Endothelial cell of umbilical vein (primary cell): ENCODE measurements around the gene PTH1R. TPM values are rescaled to one million over a fixed set of nuclear protein-coding genes. Genes with fewer than 3 reads are reported as not detected.

Source experiments
- BruUV-seq: library from RNA; stranded (reverse); fragments of 400-500 nt; replicated peaks from 2 replicates; lab custom pipeline; 2021; lab: Mats Ljungman, UMichigan
- CTCF ChIA-PET: fragments of 300-600, 350-600 bp; sonication (Branson Sonifier 250); formaldehyde crosslinking; loops from one replicate; lab custom pipeline; 2021; ENCODE audit warnings: antibody characterized with exemption, inconsistent platforms; lab: Charles Lee
- POLR2A ChIA-PET: fragments of 300-600, 350-600 bp; sonication (Branson Sonifier 250); formaldehyde crosslinking; loops from one replicate; lab custom pipeline; 2021; ENCODE audit warnings: antibody characterized with exemption, inconsistent platforms; lab: Charles Lee
- DNase-seq: peaks from one replicate; pipeline ENCODE4 v3.0.0-alpha.2; 2011; ENCODE audit warnings: low read depth, low spot score
- FAIRE-seq: peaks from 2 replicates; lab custom pipeline; 2011; peaks lifted over from hg19 to GRCh38; lab: Jason Lieb, UNC
- H2AFZ ChIP-seq: 2 replicates; pipeline ENCODE4 v1.6.0; 2012; ENCODE audit warnings: low read depth, low read length, control low read depth, inconsistent platforms
- H3K27ac ChIP-seq: 2 replicates; pipeline ENCODE4 v1.5.1; 2011; ENCODE audit warnings: low read depth, mild to moderate bottlenecking, control low read depth, low read length, moderate library complexity; ENCODE audit not compliant: insufficient read depth
- H3K27me3 ChIP-seq, 2 experiments: 2 replicates each; pipeline versions ENCODE4 v1.6.0 to v1.6.1; 2011; ENCODE audit warnings: low read length in 2 of 2, mixed read lengths in 1 of 2; ENCODE audit not compliant: control insufficient read depth in 2 of 2, insufficient read depth in 2 of 2
- H3K36me3 ChIP-seq, 2 experiments: 2 replicates in 1 of 2; 3 replicates in 1 of 2; pipeline ENCODE4 v1.5.1; 2011; ENCODE audit warnings: low read length in 2 of 2, mild to moderate bottlenecking in 1 of 2, moderate library complexity in 1 of 2; ENCODE audit not compliant: control insufficient read depth in 2 of 2, insufficient read depth in 2 of 2; ENCODE audit errors: extremely low read depth in 1 of 2
- H3K4me1 ChIP-seq: 3 replicates; pipeline ENCODE4 v1.5.1; 2011; ENCODE audit warnings: mild to moderate bottlenecking, low read length; ENCODE audit not compliant: control insufficient read depth, insufficient read depth; ENCODE audit errors: extremely low read depth
- H3K4me2 ChIP-seq: 2 replicates; pipeline ENCODE4 v1.6.1; 2011; ENCODE audit warnings: low read length, control low read depth, mixed read lengths; ENCODE audit not compliant: insufficient read depth
- H3K4me3 ChIP-seq, 3 experiments: fragments of 200-600 bp in 1 of 3; sonication (generic), shearing (Covaris generic) in 1 of 3; replicated peaks in 1 of 3; 2 replicates each; pipeline ENCODE4 v1.5.1; 2011 to 2016; ENCODE audit warnings: control low read depth in 3 of 3, low read length in 3 of 3, mild to moderate bottlenecking in 2 of 3, inconsistent platforms in 1 of 3, low read depth in 1 of 3, moderate library complexity in 1 of 3; ENCODE audit not compliant: insufficient read depth in 1 of 3
- H3K79me2 ChIP-seq: 2 replicates; pipeline ENCODE4 v1.6.0; 2012; ENCODE audit warnings: low read length, inconsistent platforms; ENCODE audit not compliant: control insufficient read depth, insufficient read depth
- H3K9ac ChIP-seq: replicated peaks from 2 replicates; pipeline ENCODE3; 2011; ENCODE audit warnings: low read length, control low read depth; ENCODE audit not compliant: insufficient read depth; ENCODE audit errors: extremely low read depth
- H3K9me1 ChIP-seq: replicated peaks from 3 replicates; pipeline ENCODE4 v1.6.0; 2011; ENCODE audit warnings: mild to moderate bottlenecking, low read length; ENCODE audit not compliant: control insufficient read depth, insufficient read depth; ENCODE audit errors: extremely low read depth
- H3K9me3 ChIP-seq: replicated peaks from 2 replicates; pipeline ENCODE4 v1.5.1; 2012; ENCODE audit warnings: low read length, inconsistent platforms; ENCODE audit not compliant: control insufficient read depth, insufficient read depth
- H4K20me1 ChIP-seq: replicated peaks from 2 replicates; pipeline ENCODE3; 2011; ENCODE audit warnings: mild to moderate bottlenecking, low read length; ENCODE audit not compliant: control insufficient read depth, insufficient read depth; ENCODE audit errors: extremely low read depth
- EZH2 ChIP-seq: IDR thresholded peaks from 2 replicates; pipeline ENCODE4 v1.6.1; 2012; ENCODE audit warnings: borderline replicate concordance, low read depth, mild to moderate bottlenecking, moderate library complexity, low read length, inconsistent platforms; ENCODE audit not compliant: severe bottlenecking
- FOS ChIP-seq: IDR thresholded peaks from 2 replicates; pipeline ENCODE4 v1.6.1; 2011; ENCODE audit warnings: mild to moderate bottlenecking, low read length, moderate library complexity, borderline replicate concordance; ENCODE audit not compliant: insufficient read depth
- GATA2 ChIP-seq: IDR thresholded peaks from 2 replicates; pipeline ENCODE4 v1.7.0; 2011; ENCODE audit warnings: low read depth, mild to moderate bottlenecking, moderate library complexity, mixed read lengths, low read length; ENCODE audit not compliant: insufficient read length, insufficient read depth
- JUN ChIP-seq: IDR thresholded peaks from 2 replicates; pipeline ENCODE4 v1.6.1; 2011; ENCODE audit warnings: borderline replicate concordance, low read depth; ENCODE audit not compliant: insufficient read length, insufficient read depth
- MYC ChIP-seq: IDR thresholded peaks from one replicate; pipeline ENCODE4 v1.6.1; 2011; ENCODE audit warnings: mild to moderate bottlenecking, low read depth, low read length
- POLR2A ChIP-seq: IDR thresholded peaks from 2 replicates; pipeline ENCODE4 v1.6.1; 2012; ENCODE audit warnings: low read depth, mild to moderate bottlenecking, control low read depth, low read length
- POLR2AphosphoS5 ChIP-seq: IDR thresholded peaks from 2 replicates; pipeline ENCODE4 v1.6.1; 2012; ENCODE audit warnings: low read depth, mild to moderate bottlenecking, control low read depth, low read length, moderate library complexity; ENCODE audit not compliant: insufficient read depth
- dilution Hi-C: fragments of 300-500 bp; cut with MboI; formaldehyde crosslinking; loops from one replicate; pipeline ENCODE4 v1.15.0; 2019; ENCODE audit warnings: low sequenced_read_pairs; ENCODE audit not compliant: extremely low pct_ligation_motif_present
- intact Hi-C: fragments of 100-400 bp; cut with micrococcal nuclease; formaldehyde crosslinking; loops from one replicate; pipeline ENCODE4 v1.10.0; 2022
- polyA plus RNA-seq, 4 experiments: library from polyadenylated mRNA; depleted of rRNA in 3 of 4; stranded (reverse) in 3 of 4; unstranded in 1 of 4; fragments of >200 nt; gene quantifications; 2 replicates each; pipeline versions ENCODE4 v1.2.1 to v1.2.3, GENCODE V29; 2011 to 2012; ENCODE audit warnings: missing spikeins in 1 of 4
- total RNA-seq: library from RNA; stranded (reverse); gene quantifications from 2 replicates; pipeline ENCODE4 v1.2.3, GENCODE V29; 2021
- TF ChIP-seq, protein P1 (sequence below), 2 donors: IDR thresholded peaks; 1 replicate in 1 of 2; 2 replicates in 1 of 2; pipeline ENCODE4 v1.5.1; 2011; ENCODE audit warnings: low read length in 2 of 2, mild to moderate bottlenecking in 2 of 2, moderate library complexity in 2 of 2, control low read depth in 1 of 2, inconsistent platforms in 1 of 2, low read depth in 1 of 2; ENCODE audit not compliant: insufficient read depth in 1 of 2; ENCODE audit errors: extremely low read depth in 1 of 2
- TF ChIP-seq, protein P2 (sequence below): IDR thresholded peaks from 2 replicates; pipeline ENCODE4 v1.6.1; 2011; ENCODE audit not compliant: insufficient read depth, insufficient read length

PTH1R gene
- total and polyA plus RNA-seq, 2 donors (not counting 3 experiments of a cell fraction or from before 2014, with no cell fraction given), result 0.08 to 0.46 TPM

GRCh38 chr3:46875560-46875959, 2.0 kb upstream of the PTH1R start:
- Histone ChIP-seq H3K9me1 (no peaks in the 10 kb centered on the region), H3K27ac (no peak overlapping the region), H3K36me3 (no peaks in the 10 kb centered on the region), H3K4me2 (no peak overlapping the region), H3K79me2 (no peaks in the 10 kb centered on the region), H4K20me1 (no peaks in the 10 kb centered on the region), H3K27me3 (peaks cover 0 to 8% of the 10 kb centered on the region in 2 experiments), H3K4me1 (no peaks in the 10 kb centered on the region), H2AFZ (no peak overlapping the region), H3K9ac (no peak overlapping the region), H3K4me3 (no peak overlapping the region), H3K9me3 (no peaks in the 10 kb centered on the region)
- TF ChIP-seq JUN (no peak), MYC (no peak), POLR2A (no peak), POLR2AphosphoS5 (no peak), GATA2 (no peak), EZH2 (no peak), FOS (no peak)
- TF ChIP-seq, protein P1, sequence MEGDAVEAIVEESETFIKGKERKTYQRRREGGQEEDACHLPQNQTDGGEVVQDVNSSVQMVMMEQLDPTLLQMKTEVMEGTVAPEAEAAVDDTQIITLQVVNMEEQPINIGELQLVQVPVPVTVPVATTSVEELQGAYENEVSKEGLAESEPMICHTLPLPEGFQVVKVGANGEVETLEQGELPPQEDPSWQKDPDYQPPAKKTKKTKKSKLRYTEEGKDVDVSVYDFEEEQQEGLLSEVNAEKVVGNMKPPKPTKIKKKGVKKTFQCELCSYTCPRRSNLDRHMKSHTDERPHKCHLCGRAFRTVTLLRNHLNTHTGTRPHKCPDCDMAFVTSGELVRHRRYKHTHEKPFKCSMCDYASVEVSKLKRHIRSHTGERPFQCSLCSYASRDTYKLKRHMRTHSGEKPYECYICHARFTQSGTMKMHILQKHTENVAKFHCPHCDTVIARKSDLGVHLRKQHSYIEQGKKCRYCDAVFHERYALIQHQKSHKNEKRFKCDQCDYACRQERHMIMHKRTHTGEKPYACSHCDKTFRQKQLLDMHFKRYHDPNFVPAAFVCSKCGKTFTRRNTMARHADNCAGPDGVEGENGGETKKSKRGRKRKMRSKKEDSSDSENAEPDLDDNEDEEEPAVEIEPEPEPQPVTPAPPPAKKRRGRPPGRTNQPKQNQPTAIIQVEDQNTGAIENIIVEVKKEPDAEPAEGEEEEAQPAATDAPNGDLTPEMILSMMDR (IDR thresholded peaks at IDR 0.05; ENCODE audit: extremely low read depth in 1 of 2, insufficient read depth in 1 of 2, low read depth in 1 of 2, low read length in 2 of 2), result no peak
- TF ChIP-seq, protein P2, sequence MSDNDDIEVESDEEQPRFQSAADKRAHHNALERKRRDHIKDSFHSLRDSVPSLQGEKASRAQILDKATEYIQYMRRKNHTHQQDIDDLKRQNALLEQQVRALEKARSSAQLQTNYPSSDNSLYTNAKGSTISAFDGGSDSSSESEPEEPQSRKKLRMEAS, result no peak
- DNase-seq, result no peak
- no peak for FAIRE-seq
- ChIA-PET POLR2A (no interaction called here), CTCF (interaction anchor here (1.3 to 1.4 kb wide), 2 partner anchors 19 to 48 kb away, joined by 3 to 5 read pairs; no protein-coding TSS in a partner anchor)
- dilution Hi-C loops (no loop called here), intact Hi-C loops (no loop called here)
- no TSS peak for BruUV-seq
